GM19238 (cell line): ENCODE data around the gene HILPDA.
"Not testable (repeated sequence)": the region's sequence is repeated elsewhere in the genome, so short reads cannot be mapped to it uniquely, and the experiment has no call there.

Experiments used
- DNase-seq: peaks from one replicate; pipeline ENCODE4 v3.0.0; 2011; ENCODE audit warnings: low spot score; ENCODE audit not compliant: insufficient read length

Gene HILPDA

DNA sequence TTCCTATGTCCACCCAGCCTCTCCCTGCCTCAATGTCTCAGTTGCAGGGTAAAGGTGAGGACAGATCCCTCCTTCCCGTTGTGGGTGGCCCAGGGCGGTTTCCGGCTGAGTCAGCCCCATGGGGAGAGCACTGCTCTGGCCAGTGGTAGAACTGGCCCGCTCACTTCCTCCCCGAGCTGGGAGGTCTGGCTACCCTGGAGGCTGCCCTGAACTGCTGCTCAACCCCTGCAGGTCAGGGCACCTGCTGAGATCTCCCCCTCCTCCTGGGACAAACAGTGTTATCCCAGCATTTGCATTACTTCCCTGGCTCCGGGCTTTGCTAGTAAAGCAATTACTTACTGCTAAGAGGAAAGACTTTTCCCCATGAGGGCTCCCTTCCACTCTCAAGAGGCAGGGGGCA is 24.5 kb upstream of the HILPDA start:
- no peak for DNase-seq

DNA sequence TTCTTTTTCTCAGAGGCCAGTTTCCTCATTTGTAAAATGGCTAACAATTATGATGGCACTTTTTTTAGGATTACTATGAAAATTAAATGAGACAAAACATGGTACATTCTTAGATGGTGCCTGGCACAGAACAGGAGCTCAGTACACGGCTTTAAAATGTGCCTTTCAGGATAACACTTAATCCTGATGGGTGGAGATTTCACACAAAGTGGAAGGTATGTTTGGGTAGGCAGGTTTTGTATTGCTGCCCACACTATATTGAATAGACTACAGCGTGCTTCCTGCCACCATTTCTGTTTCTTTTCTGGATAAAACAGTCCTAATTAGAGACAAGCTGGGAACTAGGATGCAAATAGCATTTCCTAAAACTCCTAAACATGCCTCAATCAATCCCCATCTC is 23.9 kb upstream of the HILPDA start:
- DNase-seq = no peak

DNA sequence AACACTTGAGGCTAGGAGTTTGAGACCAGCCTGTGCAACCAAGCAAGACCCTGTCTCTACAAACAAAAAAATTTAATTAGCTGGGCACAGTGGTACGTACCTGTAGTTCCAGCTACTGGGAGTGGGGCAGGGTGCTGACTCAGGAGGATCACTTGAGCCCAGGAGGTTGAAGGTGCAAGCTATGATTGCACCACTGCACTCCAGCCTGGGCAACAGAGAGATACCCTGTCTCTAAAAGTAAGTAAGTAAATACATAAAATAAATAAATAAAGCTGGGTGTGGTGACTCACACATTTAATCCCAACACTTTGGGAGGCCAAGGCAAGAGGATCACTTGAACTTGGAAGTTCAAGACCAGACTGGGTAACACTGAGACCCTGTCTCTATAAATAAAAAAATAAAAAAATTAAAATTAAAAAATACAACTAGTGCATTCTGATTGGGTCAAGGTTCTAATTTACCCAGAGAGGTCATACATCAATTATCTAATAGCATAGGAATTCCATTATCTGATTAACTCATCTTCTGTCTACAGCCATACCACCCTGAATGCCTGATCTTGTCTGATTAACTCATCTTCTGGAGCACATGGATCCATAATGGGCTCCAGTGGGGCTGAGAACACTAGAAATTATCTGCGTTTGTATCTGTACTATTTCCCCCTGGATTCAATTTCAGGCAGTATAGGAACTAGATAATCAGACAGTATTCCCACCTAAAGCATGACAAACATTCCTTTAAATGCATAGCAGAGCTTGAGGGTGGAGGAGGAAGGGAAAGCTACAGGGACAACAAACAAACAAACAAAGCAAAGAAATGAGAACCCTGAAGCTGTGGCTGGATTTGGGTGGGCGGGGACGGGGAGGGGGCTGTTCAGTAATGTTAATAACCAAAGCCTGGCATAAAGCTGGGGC is 21.0 kb upstream of the HILPDA start:
- no peak for DNase-seq

DNA sequence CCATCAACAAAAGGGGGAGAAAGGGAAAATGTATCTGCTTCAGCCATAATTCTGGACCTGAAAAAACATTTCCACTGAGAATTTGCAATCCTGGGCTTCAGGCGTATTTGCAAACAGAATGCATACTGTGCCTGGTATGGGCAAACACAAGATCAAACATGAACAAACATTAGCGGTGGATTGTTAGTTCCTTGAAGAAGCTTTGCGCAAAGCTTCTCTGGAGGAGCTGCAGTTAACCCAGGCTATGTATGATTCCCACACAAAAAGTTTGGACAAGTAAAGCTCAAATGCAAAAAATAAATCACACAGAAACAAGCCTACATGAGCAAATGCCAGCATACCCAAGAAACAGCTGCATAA is 20.4 kb upstream of the HILPDA start:
- DNase-seq = no peak

- no peak for DNase-seq
Observed at GRCh38 chr7:128437426-128438332, 18.0 kb upstream of the HILPDA start.

- DNase-seq = no peak
Observed at GRCh38 chr7:128442356-128442755, 13.3 kb upstream of the HILPDA start.

GRCh38 chr7:128443831-128444600 is 11.7 kb upstream of the HILPDA start:
- no peak for DNase-seq

DNA sequence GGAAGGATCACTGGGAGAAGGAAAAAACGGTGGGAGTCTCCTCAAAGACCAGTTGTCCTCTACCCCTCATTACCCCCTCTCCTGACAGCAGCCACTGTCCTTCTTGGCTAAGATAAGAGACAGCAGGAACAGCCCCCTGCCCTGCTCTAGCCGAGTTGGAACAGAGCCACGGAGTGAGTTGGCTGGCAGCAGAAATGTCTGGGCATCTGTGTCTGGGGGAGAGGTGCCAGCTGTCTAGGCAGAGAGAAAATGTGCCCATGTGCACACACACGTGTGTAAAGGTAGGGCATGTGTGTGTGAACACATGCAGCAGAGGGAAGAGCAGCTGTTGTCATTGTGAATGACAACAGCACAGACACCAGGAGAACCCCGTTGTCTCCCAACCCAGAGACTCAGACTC is 9.4 kb upstream of the HILPDA start:
- DNase-seq = no peak

DNA sequence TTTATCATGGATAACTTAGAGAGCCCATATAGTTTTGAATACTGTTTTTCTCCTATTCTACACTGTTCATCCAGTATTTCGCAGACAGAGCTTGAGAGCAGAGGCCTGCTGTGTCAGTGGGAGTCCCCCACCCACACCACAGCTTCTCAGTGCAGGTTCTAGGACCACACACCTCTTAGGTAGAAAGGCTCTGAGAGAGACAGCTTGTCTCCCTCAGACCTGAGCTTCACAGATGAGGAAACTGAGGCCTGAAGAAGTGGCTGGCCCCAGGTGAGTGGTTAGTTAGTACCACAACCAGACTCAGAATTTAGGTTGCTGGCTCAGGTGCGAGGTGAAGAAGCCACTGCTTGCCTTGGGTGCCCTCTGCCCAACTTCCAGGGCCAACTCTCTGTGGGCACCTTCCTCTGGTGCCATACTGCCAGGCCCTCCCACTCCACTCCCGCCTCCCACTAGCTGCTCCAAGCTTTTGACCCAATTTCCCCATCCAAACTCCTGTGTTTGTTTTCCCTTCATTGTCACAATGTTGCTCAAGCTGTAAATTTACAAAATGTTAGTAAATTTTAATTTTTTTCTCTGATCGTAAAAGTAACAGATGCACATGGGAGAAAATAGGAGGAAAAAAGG is 7.6 kb upstream of the HILPDA start:
- DNase-seq = no peak

- DNase-seq = no peak
Observed at GRCh38 chr7:128448751-128449302, 6.9 kb upstream of the HILPDA start.

DNA sequence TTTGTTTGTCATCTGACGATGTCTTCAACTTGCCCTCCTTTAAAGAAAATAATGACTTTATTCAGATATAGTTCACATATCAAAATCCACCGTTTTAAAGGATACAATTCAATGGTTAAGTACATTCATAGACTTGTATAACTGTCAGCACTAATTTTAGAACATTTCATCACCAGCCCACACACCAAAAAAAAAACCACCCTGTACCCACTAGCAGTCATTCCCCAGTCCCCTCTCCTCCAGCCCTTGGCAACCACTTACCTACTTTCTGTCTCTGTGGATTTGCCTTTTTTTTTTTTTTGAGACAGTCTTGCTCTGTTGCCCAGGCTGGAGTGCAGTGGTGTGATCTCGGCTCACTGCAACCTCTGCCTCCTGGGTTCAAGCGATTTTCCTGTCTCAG is 5.3 kb upstream of the HILPDA start:
- DNase-seq = no peak

DNA sequence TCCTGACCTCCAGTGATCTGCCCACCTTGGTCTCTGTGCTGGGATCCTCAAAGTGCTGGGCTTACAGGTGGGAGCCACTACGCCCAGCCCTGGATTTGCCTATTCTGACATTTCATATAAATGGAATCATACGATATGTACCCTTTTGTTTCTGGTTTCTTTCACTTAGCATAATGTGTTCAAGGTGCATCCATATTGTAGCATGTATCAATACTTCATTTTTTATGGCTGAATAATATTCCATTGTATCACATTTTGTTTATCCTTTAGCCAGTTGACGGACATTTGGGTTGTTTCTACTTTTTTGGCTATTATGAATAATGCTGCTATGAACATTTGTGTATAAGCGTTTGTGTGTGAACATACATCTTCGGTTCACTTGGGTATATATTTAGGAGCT is 4.8 kb upstream of the HILPDA start:
- DNase-seq = no peak

GRCh38 chr7:128452552-128452951 is 3.1 kb upstream of the HILPDA start:
- no peak for DNase-seq

- no peak for DNase-seq
Observed at GRCh38 chr7:128453836-128454804, 1.6 kb upstream of the HILPDA start.

- no peak for DNase-seq
Observed at GRCh38 chr7:128454808-128455542, 703 bp upstream of the HILPDA start.

GRCh38 chr7:128456255-128456725 is 612 bp downstream of the HILPDA start:
- no peak for DNase-seq

GRCh38 chr7:128457385-128457784 is 1.7 kb downstream of the HILPDA start:
- DNase-seq = not testable (repeated sequence)

DNA sequence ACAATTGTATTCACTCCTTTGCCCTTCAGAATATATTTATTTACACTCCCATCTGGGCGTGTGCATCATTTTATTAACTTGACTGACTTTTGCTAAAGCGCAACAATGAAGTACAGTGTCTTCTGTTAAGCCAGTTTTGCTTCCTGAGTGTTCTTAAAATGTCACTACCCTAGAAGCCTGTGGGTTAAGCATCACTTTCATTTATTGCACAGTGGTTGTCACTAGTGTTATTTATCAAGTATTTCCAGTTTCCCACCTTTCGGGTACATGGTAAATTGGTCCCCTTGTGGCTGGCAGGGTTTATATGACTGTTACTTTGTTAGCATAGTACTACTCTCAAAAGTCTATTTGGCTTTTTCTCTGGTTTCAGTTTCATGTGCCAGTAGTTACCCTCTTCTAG is 3.3 kb downstream of the HILPDA start:
- no peak for DNase-seq

DNA sequence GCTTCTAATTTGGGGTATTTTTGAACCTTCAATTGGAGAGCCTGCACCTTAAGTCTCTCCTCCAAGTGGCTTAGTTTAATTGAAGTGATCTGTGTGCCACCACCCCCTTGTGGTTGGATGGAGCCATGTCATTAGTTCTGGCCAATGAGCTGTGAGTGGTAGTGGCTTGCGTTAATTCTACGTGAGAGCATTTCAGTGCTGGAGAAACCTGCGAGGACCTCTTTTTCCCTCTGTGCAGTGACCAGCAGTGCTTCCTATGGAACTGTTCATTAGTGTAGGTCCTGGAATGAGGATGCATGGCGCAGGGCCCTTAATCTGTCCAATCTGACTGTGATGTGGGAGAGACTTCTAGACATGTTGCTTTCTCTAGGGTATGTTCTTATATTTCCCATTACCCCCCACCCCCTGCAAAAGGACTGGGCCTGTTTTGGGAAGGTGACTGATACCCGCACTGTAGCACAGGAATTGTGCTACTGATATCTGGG is 3.8 kb downstream of the HILPDA start:
- DNase-seq = no peak
